ENCODE results near the gene TMEM167A. TPM values are rescaled to one million over a fixed set of nuclear protein-coding genes. Genes with fewer than 3 reads are reported as not detected.
A peak's percentile ranks its signal among the peaks of the same experiment; 100 is the strongest.

The TMEM167A gene
- total RNA-seq, 2 experiments from 2014 or later, result 63.8 to 68.4 TPM

DNA sequence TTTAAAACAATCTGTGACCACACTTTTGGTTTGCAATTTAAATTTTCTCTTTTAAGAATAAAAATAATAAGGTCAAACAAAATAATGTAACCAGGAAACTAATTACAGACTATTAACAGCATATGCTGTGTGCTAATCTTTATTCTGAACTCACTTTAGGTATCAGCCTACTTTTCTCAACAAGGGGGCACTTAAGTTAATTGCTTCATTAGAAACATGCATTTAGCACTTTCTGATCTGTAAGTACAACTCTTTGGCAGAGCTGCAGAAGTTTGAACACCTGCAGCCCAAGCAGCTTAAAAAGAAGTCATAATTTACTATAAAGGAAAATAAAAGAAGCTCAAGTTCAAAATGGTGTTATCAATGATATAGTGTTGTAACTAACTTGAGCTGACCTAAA, 21.8 kb upstream of the TMEM167A start:
- H3K4me1 Mint-ChIP-seq, result no peaks in the 10 kb centered on the region
- no peak for ATAC-seq (ENCODE audit: low read depth)
- no peak overlapping the region for H3K4me3 Mint-ChIP-seq
- POLR2A ChIA-PET, result no interaction called here
- H3K27ac Mint-ChIP-seq, result no peak overlapping the region
- peaks cover 7% of the 10 kb centered on the region for H3K9me3 Mint-ChIP-seq
- peaks cover 18% of the 10 kb centered on the region for H3K36me3 Mint-ChIP-seq
- DNase-seq, result no peak
- no peaks in the 10 kb centered on the region for H3K27me3 Mint-ChIP-seq

DNA sequence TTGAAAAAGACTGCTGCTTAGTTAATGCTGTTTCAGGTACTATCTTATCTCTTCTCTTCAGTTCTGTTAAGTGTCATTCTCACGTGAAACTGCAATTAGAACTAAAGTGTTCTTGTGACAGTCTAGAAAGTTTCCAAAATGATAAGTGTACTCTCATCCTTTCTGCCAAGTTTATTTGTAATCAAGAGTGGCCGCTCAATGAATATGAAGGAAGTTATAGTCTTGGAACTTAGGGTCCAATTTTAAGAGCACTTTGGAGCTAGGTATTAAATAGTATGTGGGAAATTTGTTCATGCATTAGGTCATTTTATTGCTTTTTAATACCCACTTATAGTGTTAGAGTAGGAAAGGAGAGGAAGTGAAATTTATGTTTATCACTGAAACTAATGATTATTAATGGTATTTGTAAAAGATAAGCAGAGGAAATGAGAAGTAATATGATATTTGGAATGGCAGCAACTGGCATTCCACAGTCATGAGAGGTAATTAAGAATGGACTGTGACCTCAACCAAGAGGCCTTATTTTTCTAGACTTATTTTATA, 20.6 kb upstream of the TMEM167A start:
- Mint-ChIP-seq H3K4me1 (peaks cover 5% of the 10 kb centered on the region), H3K36me3 (peaks cover 26% of the 10 kb centered on the region), H3K9me3 (peaks cover 16% of the 10 kb centered on the region), H3K27me3 (no peaks in the 10 kb centered on the region), H3K4me3 (no peak overlapping the region), H3K27ac (no peak overlapping the region)
- no peak for DNase-seq
- POLR2A ChIA-PET, result no interaction called here
- no peak for ATAC-seq (ENCODE audit: low read depth)

DNA sequence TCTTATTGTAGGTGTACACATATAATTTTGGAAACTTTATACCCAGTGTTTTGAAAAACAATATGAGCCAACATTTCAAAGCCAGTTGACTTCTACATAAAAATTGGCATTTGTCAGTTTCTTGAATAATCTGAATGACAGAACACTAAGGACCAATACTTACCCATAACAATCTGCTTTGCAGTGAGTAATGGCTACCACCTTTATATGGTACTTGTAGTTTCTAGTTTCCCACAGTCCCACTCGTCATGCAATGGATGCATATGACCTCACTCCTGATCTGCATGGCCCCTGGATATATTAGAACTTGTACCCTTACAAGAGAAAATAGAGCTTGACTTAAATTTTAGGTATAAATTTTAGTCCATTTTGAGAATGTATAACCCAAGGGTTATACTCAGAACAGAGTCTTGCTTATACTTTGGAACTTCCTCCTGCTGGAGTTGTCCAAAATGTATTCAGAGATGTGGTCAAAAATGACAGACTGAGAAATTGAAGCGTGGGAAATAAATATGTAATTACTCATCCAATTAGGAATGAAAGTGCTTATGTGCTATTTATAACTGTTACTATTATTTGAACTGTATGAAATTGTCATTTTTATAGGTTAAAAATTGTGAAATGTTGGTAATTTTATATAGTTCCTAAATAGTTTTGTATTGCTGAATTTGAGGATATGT, 19.6 kb upstream of the TMEM167A start:
- H3K27ac Mint-ChIP-seq, result no peak overlapping the region
- peaks cover 20% of the 10 kb centered on the region for H3K9me3 Mint-ChIP-seq
- ATAC-seq (ENCODE audit: low read depth) (no peak), DNase-seq (no peak)
- POLR2A ChIA-PET, result no interaction called here
- H3K4me1 Mint-ChIP-seq, result peaks cover 15% of the 10 kb centered on the region
- H3K36me3 Mint-ChIP-seq, result peaks cover 33% of the 10 kb centered on the region
- H3K27me3 Mint-ChIP-seq, result no peaks in the 10 kb centered on the region
- H3K4me3 Mint-ChIP-seq, result no peak overlapping the region

DNA sequence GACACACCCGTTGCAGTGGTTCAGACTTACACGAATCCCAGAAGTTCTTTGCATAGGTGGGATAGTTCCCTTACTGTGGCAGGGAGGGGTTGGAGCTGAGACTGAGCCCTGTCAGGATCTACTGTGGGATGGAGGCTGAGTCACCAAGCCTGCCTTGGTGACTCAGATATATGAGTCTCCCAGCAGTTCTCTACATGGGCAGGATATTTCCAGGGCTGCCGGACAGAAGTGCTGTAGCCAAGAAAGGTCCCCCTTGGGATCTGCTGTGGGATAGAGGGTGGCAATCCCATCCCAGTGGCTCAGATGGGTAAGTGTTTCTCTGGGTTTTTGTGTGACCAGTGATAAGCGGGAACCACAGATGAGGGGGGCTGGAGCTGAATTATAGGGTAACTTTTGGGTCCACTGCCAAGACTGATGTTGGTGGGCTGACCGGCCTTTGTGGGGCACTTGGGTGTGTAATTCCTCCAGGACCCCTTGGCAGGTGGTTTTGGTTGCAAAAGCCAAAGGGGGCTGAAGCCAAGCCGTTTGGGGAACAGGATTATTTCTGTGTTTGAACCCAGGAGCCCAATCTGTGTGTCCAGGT, 18.9 kb upstream of the TMEM167A start:
- no peak overlapping the region for H3K27ac Mint-ChIP-seq
- H3K36me3 Mint-ChIP-seq, result peaks cover 34% of the 10 kb centered on the region
- no peak overlapping the region for H3K4me3 Mint-ChIP-seq
- ATAC-seq (ENCODE audit: low read depth) (no peak), DNase-seq (no peak)
- H3K4me1 Mint-ChIP-seq, result peaks cover 15% of the 10 kb centered on the region
- H3K27me3 Mint-ChIP-seq, result no peaks in the 10 kb centered on the region
- H3K9me3 Mint-ChIP-seq, result peaks cover 21% of the 10 kb centered on the region
- POLR2A ChIA-PET, result no interaction called here

DNA sequence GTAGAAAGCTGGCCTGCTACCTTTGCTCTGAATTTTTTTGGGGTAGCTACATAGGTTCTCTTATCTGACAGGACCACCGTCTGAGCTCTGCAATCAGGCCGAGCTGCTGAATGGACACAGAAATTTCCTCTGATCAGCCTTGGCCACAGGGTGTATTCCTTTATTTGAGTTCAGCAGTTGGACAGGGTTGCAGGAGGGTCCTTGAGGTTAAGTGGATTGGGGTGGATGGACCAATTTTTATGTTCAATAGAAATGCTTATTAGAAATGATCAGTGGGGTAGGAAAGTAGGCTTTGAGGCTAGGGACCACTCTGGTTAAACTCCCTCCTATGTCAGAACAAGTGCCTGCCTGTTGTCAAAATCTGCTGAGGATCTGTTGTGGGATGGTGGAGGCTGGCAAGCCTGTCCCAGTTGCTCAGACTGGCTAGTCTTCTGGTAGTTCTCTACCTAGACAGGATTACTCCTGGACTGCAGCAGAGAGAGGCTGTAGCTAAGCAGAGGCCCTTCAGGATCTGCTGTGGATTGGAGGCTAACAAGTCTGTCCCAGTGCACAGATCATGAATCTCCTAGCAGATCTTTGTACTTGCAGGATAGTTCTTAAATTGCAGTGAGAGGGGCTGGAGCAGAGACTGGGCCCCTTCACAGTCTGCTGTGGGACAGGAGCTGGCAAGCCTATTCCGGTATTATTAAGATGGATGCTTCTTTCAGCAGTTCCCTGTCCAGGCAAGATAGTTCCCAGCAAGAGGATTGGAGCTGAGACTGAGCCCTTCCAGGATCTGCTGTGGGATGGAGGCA, 18.2 kb upstream of the TMEM167A start:
- ATAC-seq (ENCODE audit: low read depth) (no peak), DNase-seq (no peak)
- no peaks in the 10 kb centered on the region for H3K27me3 Mint-ChIP-seq
- peaks cover 15% of the 10 kb centered on the region for H3K4me1 Mint-ChIP-seq
- peaks cover 23% of the 10 kb centered on the region for H3K9me3 Mint-ChIP-seq
- H3K36me3 Mint-ChIP-seq, result peaks cover 36% of the 10 kb centered on the region
- H3K27ac Mint-ChIP-seq, result peak overlapping the region; percentile 36
- no peak overlapping the region for H3K4me3 Mint-ChIP-seq
- POLR2A ChIA-PET, result no interaction called here

DNA sequence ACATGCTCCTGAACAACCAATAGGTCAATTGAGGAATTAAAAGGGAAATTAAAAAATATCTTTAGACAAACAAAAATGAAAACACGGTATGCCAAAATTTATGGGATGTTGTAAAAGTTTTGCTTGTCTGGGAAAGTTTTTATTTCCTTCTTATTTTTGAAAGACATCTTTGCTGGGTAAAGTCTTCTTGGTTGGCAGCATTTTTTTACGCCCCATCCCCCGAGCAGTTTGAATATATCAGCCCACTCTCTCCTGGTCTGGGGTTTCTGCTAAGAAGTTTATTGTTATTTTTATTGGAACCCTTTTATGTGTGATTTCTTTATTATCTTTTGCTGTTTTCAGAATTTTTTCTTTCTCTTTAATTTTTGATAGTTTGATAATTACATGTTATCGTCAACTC, 16.5 kb upstream of the TMEM167A start:
- DNase-seq (no peak), ATAC-seq (ENCODE audit: low read depth) (no peak)
- peaks cover 23% of the 10 kb centered on the region for H3K9me3 Mint-ChIP-seq
- POLR2A ChIA-PET, result no interaction called here
- H3K4me1 Mint-ChIP-seq, result peaks cover 15% of the 10 kb centered on the region
- no peaks in the 10 kb centered on the region for H3K27me3 Mint-ChIP-seq
- no peak overlapping the region for H3K27ac Mint-ChIP-seq
- H3K4me3 Mint-ChIP-seq, result no peak overlapping the region
- peaks cover 39% of the 10 kb centered on the region for H3K36me3 Mint-ChIP-seq

DNA sequence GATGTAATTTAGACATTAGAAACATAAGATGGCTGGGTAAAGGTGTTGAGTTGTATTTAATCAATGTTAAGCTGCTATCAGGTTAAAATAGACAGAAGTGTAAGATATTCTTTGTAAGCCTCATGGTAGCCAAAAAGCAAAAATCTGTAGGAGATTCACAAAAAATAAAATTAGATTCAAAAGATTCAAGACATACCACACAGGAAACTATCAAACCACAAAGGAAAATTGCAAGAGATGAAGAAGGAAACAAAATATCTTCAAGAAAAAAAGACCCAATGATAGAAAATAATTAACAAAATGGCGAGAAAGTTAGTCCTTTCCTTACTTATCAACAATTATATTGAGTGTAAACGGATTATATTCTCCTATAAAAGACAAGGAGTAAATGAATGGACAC, 15.4 kb upstream of the TMEM167A start:
- peaks cover 15% of the 10 kb centered on the region for H3K4me1 Mint-ChIP-seq
- POLR2A ChIA-PET, result no interaction called here
- peak overlapping the region; percentile 2 for H3K4me3 Mint-ChIP-seq
- H3K9me3 Mint-ChIP-seq, result peaks cover 23% of the 10 kb centered on the region
- DNase-seq (no peak), ATAC-seq (ENCODE audit: low read depth) (no peak)
- peak overlapping the region; percentile 21 for H3K27ac Mint-ChIP-seq
- H3K36me3 Mint-ChIP-seq, result peaks cover 36% of the 10 kb centered on the region
- H3K27me3 Mint-ChIP-seq, result no peaks in the 10 kb centered on the region

DNA sequence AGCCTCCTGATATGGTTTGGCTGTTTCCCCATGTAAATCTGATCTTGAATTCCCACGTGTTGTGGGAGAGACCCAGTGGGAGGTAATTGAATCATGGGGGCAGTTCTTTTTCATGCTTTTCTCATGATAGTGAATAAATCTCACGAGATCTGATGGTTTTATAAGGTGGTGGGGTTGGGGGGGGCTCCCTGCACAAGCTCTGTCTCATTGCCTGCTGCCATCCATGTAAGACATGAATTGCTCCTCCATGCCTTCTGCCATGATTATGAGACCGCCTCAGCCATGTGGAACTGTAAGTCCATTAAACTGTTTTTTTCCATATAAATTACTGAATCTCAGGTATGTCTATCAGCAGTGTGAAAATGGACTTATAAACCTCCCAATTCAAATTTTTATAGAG, 13.0 kb upstream of the TMEM167A start:
- peaks cover 21% of the 10 kb centered on the region for H3K9me3 Mint-ChIP-seq
- H3K4me3 Mint-ChIP-seq, result no peak overlapping the region
- DNase-seq, result no peak
- no peak for ATAC-seq (ENCODE audit: low read depth)
- POLR2A ChIA-PET, result interaction anchor here (1.2 kb wide), 1 partner anchor 13 kb away, joined by 3 read pairs; the partner anchor contains the start of genes TMEM167A and XRCC4
- H3K27ac Mint-ChIP-seq, result no peak overlapping the region
- peaks cover 29% of the 10 kb centered on the region for H3K36me3 Mint-ChIP-seq
- peaks cover 15% of the 10 kb centered on the region for H3K4me1 Mint-ChIP-seq
- H3K27me3 Mint-ChIP-seq, result no peaks in the 10 kb centered on the region

DNA sequence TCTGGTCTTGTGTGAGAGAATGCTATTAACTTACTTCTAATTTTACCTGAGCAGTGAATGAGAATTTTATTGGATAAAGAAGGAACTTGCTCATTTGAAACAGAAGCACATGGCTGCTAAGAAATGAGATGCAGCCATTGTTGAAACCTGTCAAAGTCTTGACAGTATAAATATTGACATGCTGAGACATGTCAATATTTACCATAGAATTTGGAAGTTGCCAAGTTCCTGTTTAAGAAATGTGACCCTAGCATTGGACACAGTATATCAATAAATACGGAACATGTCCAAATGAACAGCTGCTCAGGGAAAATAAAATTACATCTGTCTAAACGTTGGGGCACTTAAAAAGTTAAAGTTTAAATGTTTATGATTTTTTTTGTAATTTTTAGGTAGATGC, 7.9 kb upstream of the TMEM167A start:
- no peak overlapping the region for H3K27ac Mint-ChIP-seq
- POLR2A ChIA-PET, result no interaction called here
- H3K4me3 Mint-ChIP-seq, result no peak overlapping the region
- peaks cover 2% of the 10 kb centered on the region for H3K9me3 Mint-ChIP-seq
- no peak for ATAC-seq (ENCODE audit: low read depth)
- no peaks in the 10 kb centered on the region for H3K27me3 Mint-ChIP-seq
- peaks cover 6% of the 10 kb centered on the region for H3K36me3 Mint-ChIP-seq
- H3K4me1 Mint-ChIP-seq, result no peaks in the 10 kb centered on the region
- DNase-seq, result no peak

DNA sequence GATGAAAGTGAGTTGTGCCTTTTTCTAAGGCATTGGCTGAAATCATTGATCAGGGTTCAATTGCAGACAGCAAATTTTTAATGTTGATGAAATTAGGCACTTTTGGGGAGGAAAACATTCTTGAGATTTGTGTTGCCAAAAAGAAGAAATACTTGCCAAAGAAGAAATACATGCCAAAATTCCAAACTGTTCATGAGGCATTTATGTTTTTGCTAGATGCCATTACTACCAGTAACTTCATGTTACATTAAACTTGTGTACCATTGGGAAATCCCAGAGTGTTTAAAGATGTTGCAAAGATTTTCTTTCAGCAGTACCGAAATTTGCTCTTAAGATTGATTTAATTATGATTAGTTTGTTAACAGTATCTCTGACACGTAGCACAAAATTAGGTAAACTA, 7.1 kb upstream of the TMEM167A start:
- Mint-ChIP-seq H3K27me3 (no peaks in the 10 kb centered on the region), H3K4me3 (no peak overlapping the region), H3K36me3 (peaks cover 6% of the 10 kb centered on the region), H3K27ac (no peak overlapping the region), H3K9me3 (peaks cover 2% of the 10 kb centered on the region), H3K4me1 (no peaks in the 10 kb centered on the region)
- DNase-seq (no peak), ATAC-seq (ENCODE audit: low read depth) (no peak)
- POLR2A ChIA-PET, result no interaction called here

DNA sequence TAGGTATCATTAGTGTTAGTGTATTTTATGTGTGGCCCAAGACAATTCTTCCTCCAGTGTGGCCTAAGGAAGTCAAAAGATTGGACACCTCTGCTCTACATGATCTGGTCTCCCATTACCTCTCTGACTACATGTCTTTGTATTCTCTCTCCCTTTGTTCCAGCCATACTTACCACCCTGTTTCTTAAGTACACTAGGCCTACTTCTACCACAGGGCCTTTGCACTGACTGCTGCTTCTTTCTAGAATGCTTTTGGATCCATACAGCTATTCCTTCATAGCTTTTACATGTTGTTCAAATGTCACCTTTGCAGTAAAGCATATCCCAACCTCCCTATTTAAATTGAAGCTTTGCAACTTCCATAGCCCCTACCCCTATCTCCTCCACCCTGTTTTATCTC, 5.6 kb upstream of the TMEM167A start:
- H3K4me3 Mint-ChIP-seq, result no peak overlapping the region
- POLR2A ChIA-PET, result no interaction called here
- peaks cover 8% of the 10 kb centered on the region for H3K4me1 Mint-ChIP-seq
- no peaks in the 10 kb centered on the region for H3K27me3 Mint-ChIP-seq
- ATAC-seq (ENCODE audit: low read depth), result no peak
- peaks cover 6% of the 10 kb centered on the region for H3K36me3 Mint-ChIP-seq
- H3K27ac Mint-ChIP-seq, result no peak overlapping the region
- no peak for DNase-seq
- peaks cover 2% of the 10 kb centered on the region for H3K9me3 Mint-ChIP-seq

DNA sequence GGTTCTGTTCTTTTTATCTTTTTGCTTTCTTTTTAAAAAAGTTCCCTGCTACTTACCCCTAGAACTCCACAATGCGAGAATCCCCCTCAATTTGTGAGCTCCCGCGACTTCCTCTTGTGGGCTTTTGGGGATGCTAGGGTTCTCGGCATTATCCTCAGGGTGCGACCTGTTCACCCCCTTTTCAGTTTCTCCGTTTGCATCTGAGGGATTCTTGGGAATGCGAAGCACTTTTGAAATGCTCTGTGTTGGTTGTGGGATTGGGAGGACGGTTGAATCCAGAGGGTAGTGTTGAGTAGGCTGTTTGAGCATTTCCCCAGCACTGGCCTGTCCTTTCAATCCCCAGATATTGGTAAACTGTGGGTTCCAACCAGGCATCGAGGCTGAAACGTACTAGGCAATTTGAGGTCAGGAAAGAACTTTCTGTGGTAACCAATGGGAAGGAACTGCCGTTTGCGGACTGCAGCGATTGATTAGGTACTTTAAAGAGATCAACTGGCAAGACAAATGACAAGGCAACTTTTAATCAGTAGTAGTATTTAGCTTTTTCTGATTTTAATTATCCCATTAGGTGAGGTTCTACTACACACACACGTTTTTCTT, 568 bp upstream of the TMEM167A start:
- H3K4me3 Mint-ChIP-seq, result peak overlapping the region; percentile 95
- peaks cover 20% of the 10 kb centered on the region for H3K36me3 Mint-ChIP-seq
- peak overlapping the region; percentile 96 for H3K27ac Mint-ChIP-seq
- ATAC-seq (ENCODE audit: low read depth) (peak; percentile 4), DNase-seq (no peak)
- no peaks in the 10 kb centered on the region for H3K9me3 Mint-ChIP-seq
- no peaks in the 10 kb centered on the region for H3K27me3 Mint-ChIP-seq
- peaks cover 18% of the 10 kb centered on the region for H3K4me1 Mint-ChIP-seq
- POLR2A ChIA-PET, result interaction anchor here (0.5 to 1.6 kb wide), 5 partner anchors 13 to 799 kb away, joined by 3 to 6 read pairs (median 4); partner anchors contain the start of gene RPS23

DNA sequence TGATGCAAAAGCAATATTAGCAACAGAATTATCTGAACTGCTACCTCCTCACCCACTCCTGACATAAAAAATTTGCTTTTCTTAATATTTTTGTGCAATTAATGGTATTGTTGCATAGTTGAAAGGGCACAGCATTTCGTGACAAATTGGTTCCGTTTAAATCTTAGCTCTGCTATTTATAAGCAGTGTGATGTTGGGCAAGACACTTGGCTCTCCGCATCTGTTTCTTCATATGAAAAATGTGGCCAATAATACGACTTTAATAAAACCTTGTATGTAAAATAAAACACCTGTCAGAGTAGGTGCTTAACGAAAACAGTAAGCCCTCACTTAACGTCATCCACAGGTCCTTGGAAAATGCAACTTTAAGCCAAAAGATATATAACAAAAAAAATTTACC, 4.2 kb downstream of the TMEM167A start:
- no peak overlapping the region for H3K4me3 Mint-ChIP-seq

More for the DNA sequence above, 4.2 kb downstream of the TMEM167A start:
- no peak for DNase-seq
- no peak overlapping the region for H3K27ac Mint-ChIP-seq
- H3K27me3 Mint-ChIP-seq, result no peaks in the 10 kb centered on the region
- POLR2A ChIA-PET, result no interaction called here
- ATAC-seq (ENCODE audit: low read depth), result no peak
- peaks cover 35% of the 10 kb centered on the region for H3K36me3 Mint-ChIP-seq
- H3K4me1 Mint-ChIP-seq, result peaks cover 19% of the 10 kb centered on the region
- no peaks in the 10 kb centered on the region for H3K9me3 Mint-ChIP-seq

Data from activated naive CD8-positive, alpha-beta T cell treated with anti-CD3 and anti-CD28 coated beads, Interleukin-2, amount 10 ng/mL, durations not matched to agents 7 days and 5 days (primary cell).